Activated CD4-positive, alpha-beta T cell treated with anti-CD3 and anti-CD28 coated beads for 4 hours (primary cell): ENCODE data around the gene KLK6.
A peak's percentile ranks its signal among the peaks of the same experiment; 100 is the strongest.

Source experiments
- DNase-seq, 2 donors: peaks; one replicate each; pipeline ENCODE4 v3.0.0-alpha.2; 2020

Gene KLK6

GRCh38 chr19:50947123-50947522, 22.3 kb downstream of the KLK6 start:
- DNase-seq, result no peak

- no peak for DNase-seq
Measured at GRCh38 chr19:50944795-50945194, 24.6 kb downstream of the KLK6 start.

GRCh38 chr19:50943074-50943828, 26.1 kb downstream of the KLK6 start:
- no peak for DNase-seq

- no peak for DNase-seq
Measured at GRCh38 chr19:50939596-50939995, 29.8 kb downstream of the KLK6 start.

- DNase-seq, result no peak
Measured at GRCh38 chr19:50933640-50934039, 35.8 kb downstream of the KLK6 start.

GRCh38 chr19:50932690-50933083, 36.7 kb downstream of the KLK6 start:
- no peak for DNase-seq

GRCh38 chr19:50932018-50932689, 37.2 kb downstream of the KLK6 start:
- no peak for DNase-seq

GRCh38 chr19:50931023-50931422, 38.4 kb downstream of the KLK6 start:
- no peak for DNase-seq

- DNase-seq, result no peak
Measured at GRCh38 chr19:50928831-50929230, 40.6 kb downstream of the KLK6 start.

- DNase-seq, result no peak
Measured at GRCh38 chr19:50926144-50926543, 43.2 kb downstream of the KLK6 start.

- no peak for DNase-seq
Measured at GRCh38 chr19:50925734-50926133, 43.7 kb downstream of the KLK6 start.

GRCh38 chr19:50924586-50924985, 44.8 kb downstream of the KLK6 start:
- DNase-seq, result no peak

- DNase-seq, result peak; percentile 72 to 75
Measured at GRCh38 chr19:50922317-50922853, 47.0 kb downstream of the KLK6 start.

- no peak for DNase-seq
Measured at GRCh38 chr19:50921426-50922316, 47.7 kb downstream of the KLK6 start.

GRCh38 chr19:50916069-50916468, 53.3 kb downstream of the KLK6 start:
- no peak for DNase-seq

- no peak for DNase-seq
Measured at GRCh38 chr19:50912727-50913716, 56.4 kb downstream of the KLK6 start.

- no peak for DNase-seq
Measured at GRCh38 chr19:50912102-50912599, 57.2 kb downstream of the KLK6 start.

- DNase-seq, result no peak
Measured at GRCh38 chr19:50911206-50912101, 57.9 kb downstream of the KLK6 start, which contains the start of gene KLK4. Gene KLK4 (minus strand): TSS chr19:50911395. CDS start chr19:50910738, 657 bp downstream.

GRCh38 chr19:50910722-50911121, 58.7 kb downstream of the KLK6 start:
- DNase-seq, result no peak

- no peak for DNase-seq
Measured at GRCh38 chr19:50909240-50910070, 59.9 kb downstream of the KLK6 start.
